Activated B cell treated with CpG ODN at 0.5 μM for 24 hours (primary cell): Measurements from ENCODE around the gene NCAPH2. TPM values are rescaled to one million over a fixed set of nuclear protein-coding genes. Genes with fewer than 3 reads are reported as not detected.

Experiments used
- ATAC-seq: fragments of 200-7000 bp; cut with Tn5 transposase; one replicate; pipeline ENCODE4 v1.10.0; 2021; ENCODE audit warnings: low read depth, mild to moderate bottlenecking, moderate library complexity
- CTCF ChIA-PET: fragments of 350-600 bp; sonication (Branson Sonifier 250); formaldehyde crosslinking; loops from one replicate; lab custom pipeline; 2021; ENCODE audit warnings: antibody characterized with exemption; lab: Charles Lee
- POLR2A ChIA-PET: fragments of 350-600 bp; sonication (Branson Sonifier 250); formaldehyde crosslinking; loops from one replicate; lab custom pipeline; 2021; ENCODE audit warnings: antibody characterized with exemption; lab: Charles Lee
- DNase-seq: peaks from one replicate; pipeline ENCODE4 v3.0.0; 2022
- H3K27ac Mint-ChIP-seq: one replicate; pipeline ENCODE4 v1.8.0; 2020; ENCODE audit warnings: mixed read lengths
- H3K27me3 Mint-ChIP-seq: one replicate; pipeline ENCODE4 v1.8.0; 2021; ENCODE audit warnings: mixed read lengths
- H3K36me3 Mint-ChIP-seq: one replicate; pipeline ENCODE4 v1.8.0; 2021; ENCODE audit warnings: low read depth, mixed read lengths
- H3K4me1 Mint-ChIP-seq: one replicate; pipeline ENCODE4 v1.8.0; 2021; ENCODE audit warnings: mixed read lengths
- H3K4me3 Mint-ChIP-seq: one replicate; pipeline ENCODE4 v1.8.0; 2020; ENCODE audit warnings: mild to moderate bottlenecking, mixed read lengths
- H3K9me3 Mint-ChIP-seq: one replicate; pipeline ENCODE4 v1.8.0; 2020; ENCODE audit warnings: mixed read lengths
- CTCF ChIP-seq: fragments of 200-600 bp; IDR thresholded peaks from one replicate; pipeline ENCODE4 v1.8.0; 2022; ENCODE audit warnings: antibody characterized with exemption, mild to moderate bottlenecking
- intact Hi-C: fragments of 100-400 bp; cut with micrococcal nuclease; formaldehyde crosslinking; loops from one replicate; pipeline ENCODE4 v1.15.1; 2024
- total RNA-seq: library from RNA; stranded (reverse); gene quantifications from 2 replicates; pipeline ENCODE4 v1.2.3, GENCODE V29; 2022

NCAPH2 gene
- total RNA-seq, 1 donor from 2014 or later = 68.2 TPM

GRCh38 chr22:50563413-50564160 lies 55.6 kb downstream of the NCAPH2 start:
- DNase-seq = no peak
- H3K4me3 Mint-ChIP-seq = peak overlapping the region; percentile 95

GRCh38 chr22:50564289-50564688 lies 56.3 kb downstream of the NCAPH2 start:
- Mint-ChIP-seq H3K9me3 (no peaks in the 10 kb centered on the region), H3K27ac (no peak overlapping the region), H3K4me1 (peaks cover 15% of the 10 kb centered on the region), H3K4me3 (no peak overlapping the region), H3K36me3 (peaks cover 9% of the 10 kb centered on the region), H3K27me3 (peaks cover 1% of the 10 kb centered on the region)
- no peak for DNase-seq
- POLR2A ChIA-PET = interaction anchor here (1.0 to 5.4 kb wide), 7 partner anchors 13 to 56 kb away, joined by 4 to 197 read pairs (median 10); partner anchors contain the start of genes CHKB, CPT1B, SCO2 and TYMP
- no peak for ATAC-seq
- CTCF ChIA-PET = interaction anchor here (0.9 to 1.7 kb wide), 3 partner anchors 37 to 57 kb away, joined by 3 to 7 read pairs (median 4); partner anchors contain the start of gene SCO2
- intact Hi-C loops = no loop called here
- no peak for TF ChIP-seq CTCF

More at GRCh38 chr22:50563413-50564160, 55.6 kb downstream of the NCAPH2 start:
- ChIA-PET CTCF (interaction anchor here (0.9 to 1.9 kb wide), 9 partner anchors 16 to 311 kb away, joined by 3 to 27 read pairs (median 7); partner anchors contain the start of gene SCO2), POLR2A (interaction anchor here (1.0 to 5.4 kb wide), 14 partner anchors 8 to 319 kb away, joined by 3 to 197 read pairs (median 9); partner anchors contain the start of genes CHKB, CPT1B, KLHDC7B and LMF2)
- H3K27ac Mint-ChIP-seq = peak overlapping the region; percentile 81
- H3K4me1 Mint-ChIP-seq = peaks cover 15% of the 10 kb centered on the region
- no peaks in the 10 kb centered on the region for H3K9me3 Mint-ChIP-seq
- peaks cover 3% of the 10 kb centered on the region for H3K36me3 Mint-ChIP-seq
- intact Hi-C loops = loop anchor here (1.0 to 2.0 kb wide), 2 partner anchors 57 to 65 kb away; partner anchors contain the start of gene ARSA
- no peak for ATAC-seq
- H3K27me3 Mint-ChIP-seq = peaks cover 1% of the 10 kb centered on the region
- TF ChIP-seq CTCF = no peak

- peaks cover 21% of the 10 kb centered on the region for H3K4me1 Mint-ChIP-seq
- intact Hi-C loops = no loop called here
- no peak for DNase-seq
- H3K9me3 Mint-ChIP-seq = no peaks in the 10 kb centered on the region
- H3K4me3 Mint-ChIP-seq = no peak overlapping the region
- ATAC-seq = no peak
- ChIA-PET POLR2A (interaction anchor here (0.6 to 5.4 kb wide), 2 partner anchors 27 to 39 kb away, joined by 3 to 197 read pairs; partner anchors contain the start of genes SCO2 and TYMP), CTCF (no interaction called here)
- no peak for TF ChIP-seq CTCF
- peaks cover 1% of the 10 kb centered on the region for H3K27me3 Mint-ChIP-seq
- H3K27ac Mint-ChIP-seq = no peak overlapping the region
- peaks cover 24% of the 10 kb centered on the region for H3K36me3 Mint-ChIP-seq
These were observed 59.8 kb downstream of the NCAPH2 start for GRCh38 chr22:50567721-50568252.

- H3K27me3 Mint-ChIP-seq = peaks cover 1% of the 10 kb centered on the region
- ChIA-PET POLR2A (interaction anchor here (1.2 kb wide), 1 partner anchor 14 kb away, joined by 4 read pairs; the partner anchor contains the start of gene CHKB), CTCF (interaction anchor here (1.1 kb wide), 1 partner anchor 43 kb away, joined by 4 read pairs; the partner anchor contains the start of gene SCO2)
- peaks cover 23% of the 10 kb centered on the region for H3K36me3 Mint-ChIP-seq
- H3K4me3 Mint-ChIP-seq = no peak overlapping the region
- DNase-seq (no peak), ATAC-seq (no peak)
- no peak overlapping the region for H3K27ac Mint-ChIP-seq
- intact Hi-C loops = no loop called here
- H3K4me1 Mint-ChIP-seq = peaks cover 12% of the 10 kb centered on the region
- TF ChIP-seq CTCF = no peak
- no peaks in the 10 kb centered on the region for H3K9me3 Mint-ChIP-seq
These were observed 60.6 kb downstream of the NCAPH2 start for GRCh38 chr22:50568626-50569025.
